WERI-Rb-1 (cell line): ENCODE results near the gene PCCB.

Source experiments
- DNase-seq: peaks from one replicate; pipeline ENCODE4 v3.0.0-alpha.2; 2020
- H3K27ac ChIP-seq: fragments of 250-450 bp; sonication (Bioruptor Pico); 2 replicates; pipeline ENCODE4 v1.5.1; 2020; ENCODE audit warnings: mild to moderate bottlenecking, moderate library complexity
- H3K27me3 ChIP-seq: fragments of 250-450 bp; sonication (Bioruptor Pico); 2 replicates; pipeline ENCODE4 v1.5.1; 2021; ENCODE audit warnings: mild to moderate bottlenecking, low read depth, moderate library complexity; ENCODE audit not compliant: insufficient read depth, severe bottlenecking
- H3K36me3 ChIP-seq: fragments of 250-450 bp; sonication (Bioruptor Pico); 2 replicates; pipeline ENCODE4 v1.5.1; 2020; ENCODE audit warnings: mild to moderate bottlenecking, moderate library complexity
- H3K4me3 ChIP-seq: 2 replicates; pipeline ENCODE4 v1.5.1; 2011; ENCODE audit warnings: low read depth, mild to moderate bottlenecking, control low read depth, low read length
- H3K9me3 ChIP-seq: fragments of 250-450 bp; sonication (Bioruptor Pico); 2 replicates; pipeline ENCODE4 v1.5.1; 2021; ENCODE audit warnings: mild to moderate bottlenecking, moderate library complexity; ENCODE audit not compliant: severe bottlenecking
- TF ChIP-seq, protein P1 (sequence below): IDR thresholded peaks from 2 replicates; pipeline ENCODE4 v1.5.1; 2011; ENCODE audit warnings: low read depth, mild to moderate bottlenecking, control low read depth, inconsistent platforms, low read length

The PCCB gene

DNA sequence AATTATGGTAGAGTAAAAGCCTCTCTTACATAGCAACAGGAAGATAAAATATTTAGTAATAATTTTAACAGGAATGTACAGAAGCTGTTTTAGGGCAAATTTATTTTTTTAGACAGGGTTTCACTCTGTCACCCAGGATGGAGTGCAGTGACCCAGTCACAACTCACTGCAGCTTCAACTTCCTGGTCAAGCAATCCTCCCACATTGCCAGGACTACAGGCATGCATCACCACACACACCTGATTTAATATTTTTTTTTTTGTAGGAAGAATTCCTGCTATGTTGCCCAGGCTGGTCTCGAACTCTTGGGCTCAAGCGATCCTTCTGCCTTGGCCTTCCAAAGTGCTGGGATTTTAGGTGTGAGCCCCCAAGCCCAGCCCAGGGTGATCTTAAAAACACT lies 61.1 kb downstream of the PCCB start:
- Histone ChIP-seq H3K27me3 (no peaks in the 10 kb centered on the region), H3K4me3 (no peak overlapping the region), H3K27ac (no peak overlapping the region), H3K36me3 (no peaks in the 10 kb centered on the region), H3K9me3 (no peaks in the 10 kb centered on the region)
- TF ChIP-seq, protein P1, sequence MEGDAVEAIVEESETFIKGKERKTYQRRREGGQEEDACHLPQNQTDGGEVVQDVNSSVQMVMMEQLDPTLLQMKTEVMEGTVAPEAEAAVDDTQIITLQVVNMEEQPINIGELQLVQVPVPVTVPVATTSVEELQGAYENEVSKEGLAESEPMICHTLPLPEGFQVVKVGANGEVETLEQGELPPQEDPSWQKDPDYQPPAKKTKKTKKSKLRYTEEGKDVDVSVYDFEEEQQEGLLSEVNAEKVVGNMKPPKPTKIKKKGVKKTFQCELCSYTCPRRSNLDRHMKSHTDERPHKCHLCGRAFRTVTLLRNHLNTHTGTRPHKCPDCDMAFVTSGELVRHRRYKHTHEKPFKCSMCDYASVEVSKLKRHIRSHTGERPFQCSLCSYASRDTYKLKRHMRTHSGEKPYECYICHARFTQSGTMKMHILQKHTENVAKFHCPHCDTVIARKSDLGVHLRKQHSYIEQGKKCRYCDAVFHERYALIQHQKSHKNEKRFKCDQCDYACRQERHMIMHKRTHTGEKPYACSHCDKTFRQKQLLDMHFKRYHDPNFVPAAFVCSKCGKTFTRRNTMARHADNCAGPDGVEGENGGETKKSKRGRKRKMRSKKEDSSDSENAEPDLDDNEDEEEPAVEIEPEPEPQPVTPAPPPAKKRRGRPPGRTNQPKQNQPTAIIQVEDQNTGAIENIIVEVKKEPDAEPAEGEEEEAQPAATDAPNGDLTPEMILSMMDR = no peak
- no peak for DNase-seq

DNA sequence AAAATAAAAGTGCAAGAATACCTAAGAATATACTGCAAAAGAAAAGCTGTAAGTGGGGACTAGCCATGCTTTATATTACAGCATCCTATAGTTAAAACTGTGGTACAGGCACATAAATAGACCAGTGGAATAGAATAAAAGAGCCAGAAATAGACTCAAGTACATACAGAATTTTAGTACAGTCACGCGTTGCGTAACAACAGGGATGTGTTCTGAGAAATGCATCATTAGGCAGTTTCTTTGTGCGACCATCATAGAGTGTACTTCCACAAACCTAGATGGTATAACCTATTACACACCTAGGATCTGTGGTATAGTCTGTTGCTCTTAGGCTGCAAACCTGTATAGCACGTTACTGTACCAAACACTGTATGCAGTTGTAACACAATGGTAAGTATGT lies 61.8 kb downstream of the PCCB start:
- Histone ChIP-seq H3K36me3 (no peaks in the 10 kb centered on the region), H3K9me3 (no peaks in the 10 kb centered on the region), H3K4me3 (no peak overlapping the region), H3K27me3 (no peaks in the 10 kb centered on the region), H3K27ac (no peak overlapping the region)
- no peak for DNase-seq
- TF ChIP-seq, protein P1 = no peak

DNA sequence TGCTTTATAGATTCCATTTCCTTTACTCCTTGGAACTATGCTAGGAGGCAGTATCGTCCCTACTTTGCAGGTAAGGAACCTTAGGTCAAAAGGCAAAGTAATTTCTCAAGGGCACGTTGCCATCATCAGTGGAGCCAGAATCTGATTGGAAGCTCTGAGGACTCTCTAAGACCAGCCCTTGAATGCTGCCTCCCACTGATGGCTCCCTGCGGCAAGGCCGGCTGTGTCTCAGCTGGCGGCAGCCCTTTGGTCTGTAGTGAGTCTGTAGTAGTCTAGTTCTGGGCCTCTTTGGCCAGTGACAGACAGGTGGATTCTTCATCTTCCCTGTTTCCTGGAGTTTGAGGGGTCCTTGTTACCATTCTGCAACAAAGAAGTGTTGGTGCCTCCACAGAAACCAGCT lies 76.2 kb downstream of the PCCB start:
- no peaks in the 10 kb centered on the region for H3K27me3 ChIP-seq
- H3K27ac ChIP-seq = no peak overlapping the region
- H3K9me3 ChIP-seq = no peaks in the 10 kb centered on the region
- H3K4me3 ChIP-seq = no peak overlapping the region
- TF ChIP-seq, protein P1 = no peak
- DNase-seq = no peak
- H3K36me3 ChIP-seq = peaks cover 34% of the 10 kb centered on the region

DNA sequence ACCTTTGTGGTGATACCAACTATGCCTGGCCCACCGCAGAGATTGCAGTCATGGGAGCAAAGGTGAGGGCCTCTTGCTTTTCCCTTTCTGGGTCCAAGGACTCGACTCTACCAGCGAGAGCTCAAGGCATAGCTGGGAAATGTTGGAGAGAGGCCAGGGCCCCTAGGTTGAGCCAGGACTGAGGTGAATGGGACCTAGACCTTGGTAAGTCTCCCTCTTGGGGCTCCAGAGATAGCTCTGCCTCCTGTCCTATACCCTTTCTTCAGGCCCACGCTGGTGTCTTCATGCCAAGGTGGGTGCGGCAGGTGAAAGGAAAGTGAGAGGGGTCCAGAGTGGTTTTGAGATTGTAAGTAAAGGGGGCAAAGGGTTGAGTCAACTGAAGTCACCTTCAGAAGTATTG lies 77.5 kb downstream of the PCCB start:
- DNase-seq = no peak
- Histone ChIP-seq H3K27ac (no peak overlapping the region), H3K36me3 (peaks cover 37% of the 10 kb centered on the region), H3K9me3 (no peaks in the 10 kb centered on the region), H3K27me3 (no peaks in the 10 kb centered on the region), H3K4me3 (no peak overlapping the region)
- TF ChIP-seq, protein P1 = no peak

DNA sequence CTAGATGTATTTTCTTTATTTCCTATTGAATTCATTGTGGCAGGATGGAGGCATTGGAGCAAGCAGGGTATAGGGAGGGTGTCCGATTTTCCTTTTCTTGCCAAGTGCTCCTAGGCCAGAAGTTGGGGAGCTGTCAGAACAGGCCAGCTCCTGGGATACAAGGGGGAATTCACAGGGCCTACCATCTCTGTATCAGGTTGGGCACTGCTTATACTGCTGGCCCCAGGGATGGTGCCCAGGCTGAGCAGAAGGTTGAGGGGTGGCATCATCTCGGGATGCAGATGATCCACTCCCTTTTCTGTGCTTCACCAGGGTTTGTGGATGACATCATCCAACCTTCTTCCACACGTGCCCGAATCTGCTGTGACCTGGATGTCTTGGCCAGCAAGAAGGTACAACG lies 79.5 kb downstream of the PCCB start:
- Histone ChIP-seq H3K27me3 (no peaks in the 10 kb centered on the region), H3K9me3 (no peaks in the 10 kb centered on the region), H3K4me3 (no peak overlapping the region), H3K27ac (no peak overlapping the region), H3K36me3 (peaks cover 50% of the 10 kb centered on the region)
- TF ChIP-seq, protein P1 = no peak
- no peak for DNase-seq

DNA sequence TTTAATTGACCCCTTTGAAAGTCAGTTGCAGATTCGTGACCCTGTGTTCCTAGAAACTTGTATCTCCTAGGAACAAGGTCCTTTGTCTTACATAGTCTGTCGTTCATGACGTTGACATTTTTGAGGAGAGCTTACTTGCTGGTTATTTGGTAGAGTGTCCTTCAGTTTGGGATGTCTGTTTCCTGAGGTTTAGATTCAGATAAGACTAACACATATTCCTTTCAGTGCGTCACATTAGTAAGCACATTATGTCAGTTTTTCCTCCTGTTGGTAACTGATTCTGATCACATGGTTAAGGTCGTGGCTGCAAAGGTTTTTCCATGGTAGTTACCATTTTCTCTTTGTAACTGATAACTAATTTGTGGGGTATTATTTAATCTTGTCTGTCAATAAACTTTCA lies 80.8 kb downstream of the PCCB start:
- H3K27ac ChIP-seq = no peak overlapping the region
- peaks cover 57% of the 10 kb centered on the region for H3K36me3 ChIP-seq
- no peak for DNase-seq
- H3K9me3 ChIP-seq = no peaks in the 10 kb centered on the region
- TF ChIP-seq, protein P1 = no peak
- H3K4me3 ChIP-seq = no peak overlapping the region
- H3K27me3 ChIP-seq = no peaks in the 10 kb centered on the region
